HG02610 (cell line): ENCODE measurements around the gene MORN5.

ENCODE experiments used
- ATAC-seq: cut with Tn5 transposase; IDR thresholded peaks from one replicate; pipeline ENCODE4 v1.9.1; 2021; ENCODE audit warnings: mild to moderate bottlenecking, moderate library complexity; ENCODE audit not compliant: unreplicated experiment

Gene MORN5

GRCh38 chr9:122213589-122214413 lies 54.1 kb downstream of the MORN5 start:
- ATAC-seq, result no peak

GRCh38 chr9:122214507-122214906 lies 54.8 kb downstream of the MORN5 start:
- no peak for ATAC-seq

GRCh38 chr9:122215663-122216062 lies 56.0 kb downstream of the MORN5 start:
- ATAC-seq, result no peak

GRCh38 chr9:122216138-122216797 lies 56.6 kb downstream of the MORN5 start:
- ATAC-seq, result no peak

GRCh38 chr9:122216798-122217418 lies 57.2 kb downstream of the MORN5 start:
- no peak for ATAC-seq

- ATAC-seq, result no peak
Observed at GRCh38 chr9:122217640-122218039, 57.9 kb downstream of the MORN5 start.

- no peak for ATAC-seq
Observed at GRCh38 chr9:122218071-122218934, 58.6 kb downstream of the MORN5 start.

GRCh38 chr9:122218935-122219855 lies 59.5 kb downstream of the MORN5 start:
- ATAC-seq, result no peak

GRCh38 chr9:122219856-122220672 lies 60.4 kb downstream of the MORN5 start:
- ATAC-seq, result no peak

- no peak for ATAC-seq
Observed at GRCh38 chr9:122220673-122221182, 61.0 kb downstream of the MORN5 start.

GRCh38 chr9:122221183-122221811 lies 61.6 kb downstream of the MORN5 start:
- no peak for ATAC-seq

GRCh38 chr9:122222791-122223190 lies 63.1 kb downstream of the MORN5 start:
- no peak for ATAC-seq

- ATAC-seq, result no peak
Observed at GRCh38 chr9:122223435-122223834, 63.7 kb downstream of the MORN5 start.

GRCh38 chr9:122225312-122226141 lies 65.8 kb downstream of the MORN5 start:
- ATAC-seq, result no peak

GRCh38 chr9:122226142-122226757 lies 66.5 kb downstream of the MORN5 start:
- ATAC-seq, result no peak

- no peak for ATAC-seq
Observed at GRCh38 chr9:122226758-122227574, 67.3 kb downstream of the MORN5 start.
